Measurements from ENCODE around the gene NTS. TPM values are rescaled to one million over a fixed set of nuclear protein-coding genes. Genes with fewer than 3 reads are reported as not detected.

Gene NTS
- polyA plus RNA-seq, 1 donor, result 0.74 TPM

DNA sequence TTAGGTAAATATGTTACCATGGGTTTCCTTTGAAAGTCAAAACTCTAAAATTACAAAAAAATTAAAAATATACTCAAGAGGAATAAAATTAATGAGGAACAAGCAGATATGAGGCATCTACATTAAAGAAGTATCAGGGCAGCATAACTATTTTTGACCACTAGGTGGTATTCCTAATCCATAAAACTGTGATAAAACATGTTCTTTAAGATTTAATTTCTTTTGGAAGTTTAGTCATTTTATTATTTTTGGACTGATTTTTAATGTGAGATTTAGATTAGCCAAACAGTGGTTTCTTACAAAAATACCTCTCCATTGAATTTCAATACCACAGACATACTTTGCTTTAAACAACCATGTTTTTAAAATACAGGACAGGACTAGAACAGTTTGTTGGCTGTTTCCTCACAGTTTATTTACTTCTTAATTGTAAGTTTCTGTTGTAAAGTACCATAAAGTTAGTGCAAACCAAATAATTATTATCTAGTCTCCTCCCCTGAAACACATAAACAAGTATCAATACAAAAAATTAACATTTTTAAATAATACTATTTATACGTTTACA lies 49.8 kb downstream of the NTS start:
- peak; percentile 13 for DNase-seq

DNA sequence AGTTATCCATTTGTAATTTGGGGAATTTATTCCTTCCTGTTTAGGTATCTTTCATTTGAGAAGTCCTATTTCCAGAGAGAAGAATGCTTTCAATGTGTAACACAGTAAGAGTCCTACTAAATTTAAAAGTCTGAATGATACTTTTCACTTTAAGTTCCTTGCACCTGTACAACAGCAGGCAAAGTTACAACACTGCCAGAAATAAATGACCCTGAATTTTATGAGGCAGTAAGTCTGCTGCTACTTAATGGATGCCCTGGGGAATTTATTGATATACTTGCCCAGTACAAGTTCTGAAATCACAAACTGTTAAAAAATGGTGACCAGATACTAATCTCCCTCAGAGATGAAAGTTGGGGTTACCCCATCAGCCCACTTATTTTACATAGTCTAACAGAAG lies 53.1 kb downstream of the NTS start:
- DNase-seq, result no peak

Other genes with a start within 250 kb of the NTS start
- 1.8 TPM for gene RASSF9, start 37.9 kb upstream of the NTS start, polyA plus RNA-seq (ENCODE audit: insufficient read length)